ENCODE results near the gene MYCT1. TPM values are rescaled to one million over a fixed set of nuclear protein-coding genes. Genes with fewer than 3 reads are reported as not detected.
A peak's percentile ranks its signal among the peaks of the same experiment; 100 is the strongest.

MYCT1 gene
- polyA plus RNA-seq, 1 donor (not counting 4 experiments of a cell fraction or from before 2014, with no cell fraction given): 0.05 TPM

DNA sequence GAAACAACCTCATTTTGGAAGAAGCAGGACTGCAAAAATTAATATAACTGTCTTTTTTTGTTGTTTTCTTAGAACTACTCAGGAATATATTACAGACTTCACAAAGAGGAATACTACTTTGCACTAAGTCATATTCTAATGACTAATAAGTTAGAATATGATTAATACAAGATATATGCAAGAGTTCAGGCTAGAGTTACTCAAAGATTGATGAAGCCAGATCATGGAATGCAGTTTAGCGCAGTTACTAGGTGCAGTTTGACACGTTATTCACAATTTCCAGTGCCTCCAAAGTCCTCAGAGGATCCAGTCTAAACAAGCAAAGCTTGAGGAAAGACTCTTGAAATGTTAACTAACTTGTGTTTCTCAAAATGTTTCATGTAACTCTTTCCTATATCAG is 1.2 kb upstream of the MYCT1 start:
- no peak for TF ChIP-seq EZH2 (IDR thresholded peaks at IDR 0.05; ENCODE audit: low read length)
- TF ChIP-seq, protein P1, sequence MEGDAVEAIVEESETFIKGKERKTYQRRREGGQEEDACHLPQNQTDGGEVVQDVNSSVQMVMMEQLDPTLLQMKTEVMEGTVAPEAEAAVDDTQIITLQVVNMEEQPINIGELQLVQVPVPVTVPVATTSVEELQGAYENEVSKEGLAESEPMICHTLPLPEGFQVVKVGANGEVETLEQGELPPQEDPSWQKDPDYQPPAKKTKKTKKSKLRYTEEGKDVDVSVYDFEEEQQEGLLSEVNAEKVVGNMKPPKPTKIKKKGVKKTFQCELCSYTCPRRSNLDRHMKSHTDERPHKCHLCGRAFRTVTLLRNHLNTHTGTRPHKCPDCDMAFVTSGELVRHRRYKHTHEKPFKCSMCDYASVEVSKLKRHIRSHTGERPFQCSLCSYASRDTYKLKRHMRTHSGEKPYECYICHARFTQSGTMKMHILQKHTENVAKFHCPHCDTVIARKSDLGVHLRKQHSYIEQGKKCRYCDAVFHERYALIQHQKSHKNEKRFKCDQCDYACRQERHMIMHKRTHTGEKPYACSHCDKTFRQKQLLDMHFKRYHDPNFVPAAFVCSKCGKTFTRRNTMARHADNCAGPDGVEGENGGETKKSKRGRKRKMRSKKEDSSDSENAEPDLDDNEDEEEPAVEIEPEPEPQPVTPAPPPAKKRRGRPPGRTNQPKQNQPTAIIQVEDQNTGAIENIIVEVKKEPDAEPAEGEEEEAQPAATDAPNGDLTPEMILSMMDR (optimal IDR thresholded peaks at IDR 0.05 in 1 of 3, IDR thresholded peaks at IDR 0.05 in 1 of 3, conservative IDR thresholded peaks at IDR 0.05 in 1 of 3; ENCODE audit: extremely low read depth in 1 of 3, insufficient read depth in 2 of 3, low read length in 3 of 3): no peak
- H3K9me3 ChIP-seq (ENCODE audit: control insufficient read depth, low read depth, low read length): no peaks in the 10 kb centered on the region
- peak overlapping the region; percentile 79 for H2AFZ ChIP-seq (ENCODE audit: control insufficient read depth, low read length)
- dilution Hi-C loops (cut with MboI; ENCODE audit: extremely low pct_ligation_motif_present, low sequenced_read_pairs): no loop called here
- peak overlapping the region; percentile 26 for H3K27ac ChIP-seq (ENCODE audit: control insufficient read depth, insufficient read depth, low read length)
- no peak overlapping the region for H3K4me3 ChIP-seq (ENCODE audit: control insufficient read depth in 2 of 3, extremely low read depth in 1 of 3, insufficient read depth in 2 of 3, low read depth in 1 of 3, low read length in 3 of 3)
- no peaks in the 10 kb centered on the region for H3K36me3 ChIP-seq (ENCODE audit: control insufficient read depth in 2 of 2, extremely low read depth in 1 of 2, insufficient read depth in 2 of 2, low read length in 2 of 2)
- no peaks in the 10 kb centered on the region for H3K79me2 ChIP-seq (ENCODE audit: control insufficient read depth, insufficient read depth, low read length)
- H3K4me1 ChIP-seq (ENCODE audit: control insufficient read depth, extremely low read depth, insufficient read depth, low read length): peaks cover 9% of the 10 kb centered on the region
- no peaks in the 10 kb centered on the region for H3K27me3 ChIP-seq (ENCODE audit: control insufficient read depth, extremely low read depth, insufficient read depth, low read length)
- DNase-seq (ENCODE audit: low read depth, low spot score) (peak; percentile 38), FAIRE-seq (peak; percentile 34)
- no peak overlapping the region for H3K9ac ChIP-seq (ENCODE audit: control insufficient read depth, extremely low read depth, insufficient read depth, low read length)
- H4K20me1 ChIP-seq (ENCODE audit: control insufficient read depth, extremely low read depth, insufficient read depth, low read length): no peaks in the 10 kb centered on the region
- no peaks in the 10 kb centered on the region for H3K9me1 ChIP-seq (ENCODE audit: control insufficient read depth, extremely low read depth, insufficient read depth, low read length)
- H3K4me2 ChIP-seq (ENCODE audit: control insufficient read depth, extremely low read depth, insufficient read depth, low read depth, low read length): peak overlapping the region; percentile 39

DNA sequence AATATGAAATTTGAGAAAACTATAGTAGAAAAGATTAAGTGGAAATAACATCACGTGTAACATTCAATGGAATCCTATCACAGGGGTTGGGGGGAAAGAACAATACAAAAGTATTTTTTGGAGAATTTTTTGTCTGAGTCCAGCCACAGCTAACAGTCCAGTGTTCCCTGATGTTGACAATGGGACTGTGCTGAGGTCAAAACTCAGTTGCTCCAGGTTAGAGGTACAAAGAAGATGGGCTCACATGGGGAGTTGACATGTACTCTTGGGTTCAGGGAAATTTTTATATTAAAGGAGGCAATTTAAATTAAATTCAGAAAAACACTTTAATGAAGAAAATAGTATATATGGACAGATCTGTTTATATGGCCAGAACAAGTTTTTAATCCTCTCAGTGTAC is 995 bp downstream of the MYCT1 start:
- Histone ChIP-seq H3K79me2 (ENCODE audit: control insufficient read depth, insufficient read depth, low read length) (no peaks in the 10 kb centered on the region), H3K27me3 (ENCODE audit: control insufficient read depth, extremely low read depth, insufficient read depth, low read length) (no peaks in the 10 kb centered on the region), H2AFZ (ENCODE audit: control insufficient read depth, low read length) (no peak overlapping the region), H3K27ac (ENCODE audit: control insufficient read depth, insufficient read depth, low read length) (no peak overlapping the region), H3K4me1 (ENCODE audit: control insufficient read depth, extremely low read depth, insufficient read depth, low read length) (peaks cover 9% of the 10 kb centered on the region), H3K9ac (ENCODE audit: control insufficient read depth, extremely low read depth, insufficient read depth, low read length) (no peak overlapping the region), H3K9me1 (ENCODE audit: control insufficient read depth, extremely low read depth, insufficient read depth, low read length) (no peaks in the 10 kb centered on the region), H3K4me3 (ENCODE audit: control insufficient read depth in 2 of 3, extremely low read depth in 1 of 3, insufficient read depth in 2 of 3, low read depth in 1 of 3, low read length in 3 of 3) (no peak overlapping the region), H4K20me1 (ENCODE audit: control insufficient read depth, extremely low read depth, insufficient read depth, low read length) (no peaks in the 10 kb centered on the region), H3K4me2 (ENCODE audit: control insufficient read depth, extremely low read depth, insufficient read depth, low read depth, low read length) (no peak overlapping the region), H3K36me3 (ENCODE audit: control insufficient read depth in 2 of 2, extremely low read depth in 1 of 2, insufficient read depth in 2 of 2, low read length in 2 of 2) (no peaks in the 10 kb centered on the region), H3K9me3 (ENCODE audit: control insufficient read depth, low read depth, low read length) (no peaks in the 10 kb centered on the region)
- dilution Hi-C loops (cut with MboI; ENCODE audit: extremely low pct_ligation_motif_present, low sequenced_read_pairs): no loop called here
- no peak for DNase-seq (ENCODE audit: low read depth, low spot score)
- no peak for FAIRE-seq
- TF ChIP-seq, protein P1 (optimal IDR thresholded peaks at IDR 0.05 in 1 of 3, IDR thresholded peaks at IDR 0.05 in 1 of 3, conservative IDR thresholded peaks at IDR 0.05 in 1 of 3; ENCODE audit: extremely low read depth in 1 of 3, insufficient read depth in 2 of 3, low read length in 3 of 3): no peak
- TF ChIP-seq EZH2 (IDR thresholded peaks at IDR 0.05; ENCODE audit: low read length): no peak
